Sigmoid colon (tissue), 7 donors: ENCODE measurements around the gene HNRNPUL1. TPM values are rescaled to one million over a fixed set of nuclear protein-coding genes. Genes with fewer than 3 reads are reported as not detected.

ENCODE experiments used
- DNase-seq: peaks from one replicate; pipeline ENCODE4 v3.0.0-alpha.2; 2019
- H3K27ac ChIP-seq, 4 donors: fragments of 200-600 bp; sonication (generic); one replicate each; pipeline ENCODE4 v1.5.1; 2016 to 2019; ENCODE audit warnings: mild to moderate bottlenecking in 1 of 4
- H3K27me3 ChIP-seq, 3 donors: fragments of 200-600 bp; sonication (generic); one replicate each; pipeline ENCODE4 v1.5.1; 2019; ENCODE audit warnings: mild to moderate bottlenecking in 1 of 3
- H3K36me3 ChIP-seq, 4 donors: fragments of 200-600 bp; sonication (generic); one replicate each; pipeline ENCODE4 v1.5.1; 2016 to 2019
- H3K4me1 ChIP-seq, 4 donors: fragments of 200-600 bp; sonication (generic); one replicate each; pipeline ENCODE4 v1.5.1; 2017 to 2019
- H3K4me3 ChIP-seq, 4 donors: fragments of 200-600 bp; sonication (generic); one replicate each; pipeline ENCODE4 v1.5.1; 2017 to 2019; ENCODE audit warnings: mild to moderate bottlenecking in 2 of 4, moderate library complexity in 1 of 4
- H3K9me3 ChIP-seq, 4 donors: fragments of 200-600 bp in 3 of 4; sonication (generic) in 3 of 4; one replicate each; pipeline versions ENCODE4 v1.5.1 to v1.6.1; 2013 to 2019
- CTCF ChIP-seq, 4 experiments: fragments of 450-650 bp in 3 of 4; fragments of 200-600 bp in 1 of 4; IDR thresholded peaks; one replicate each; pipeline ENCODE4 v1.5.1; 2016 to 2019; ENCODE audit warnings: antibody characterized with exemption in 4 of 4, mild to moderate bottlenecking in 3 of 4, moderate library complexity in 2 of 4
- EP300 ChIP-seq, 4 donors: sonication (generic); formaldehyde crosslinking; IDR thresholded peaks; one replicate each; pipeline ENCODE4 v1.6.1; 2017; ENCODE audit warnings: antibody characterized with exemption in 4 of 4
- POLR2A ChIP-seq, 2 donors: fragments of 450-650 bp; IDR thresholded peaks; one replicate each; pipeline ENCODE4 v1.6.1; 2016; ENCODE audit warnings: antibody characterized with exemption in 2 of 2, mild to moderate bottlenecking in 2 of 2, moderate library complexity in 2 of 2
- POLR2AphosphoS5 ChIP-seq, 4 donors: sonication (generic); formaldehyde crosslinking; IDR thresholded peaks; one replicate each; pipeline ENCODE4 v1.6.1; 2017; ENCODE audit warnings: antibody characterized with exemption in 4 of 4
- WGBS, 2 donors: extraction: QIAGEN DNeasy Blood & Tissue Kit; methylation state at CpG; one replicate each; pipeline ENCODE4 v1.1.7; 2013; 5-methylcytosine and 5-hydroxymethylcytosine counted together
- intact Hi-C: fragments of 100-400 bp; cut with DNase I; formaldehyde crosslinking; loops from one replicate; pipeline ENCODE4 v1.15.1; 2023
- polyA plus RNA-seq, 3 donors: library from polyadenylated mRNA; stranded (reverse); fragments of 200-250 nt; gene quantifications; one replicate each; pipeline ENCODE4 v1.2.3, GENCODE V29; 2013
- total RNA-seq, 4 donors: library from RNA; depleted of rRNA; stranded (reverse); fragments of >200 nt; gene quantifications; one replicate each; pipeline ENCODE4 v1.1.0, GENCODE V29; 2016
- donor health status: healthy with polysubstance abuse.
- donor health status: Bipolar disorder and iron deficiency.
- donor health status: healthy.

Gene HNRNPUL1
- total and polyA plus RNA-seq, 7 donors: 61.9 to 153 (median 129) TPM

- Histone ChIP-seq H3K27me3 (no peaks in the 10 kb centered on the region), H3K4me1 (peaks cover 0 to 44% (median 40%) of the 10 kb centered on the region in 4 donors), H3K27ac (peak overlapping the region; percentile 66 to 79 (median 78)), H3K9me3 (no peaks in the 10 kb centered on the region), H3K36me3 (peaks cover 37 to 77% (median 61%) of the 10 kb centered on the region in 4 donors), H3K4me3 (no peak overlapping the region)
- TF ChIP-seq POLR2AphosphoS5 (IDR thresholded peaks at IDR 0.05) (peak in 1 of 4 donors; percentile 4), POLR2A (IDR thresholded peaks at IDR 0.05) (no peak)
- 65 to 69% methylated on average over 7 of the region's 7 CpGs for WGBS, 2 donors
- intact Hi-C loops: no loop called here
- DNase-seq: peak; percentile 63
Observed at GRCh38 chr19:41297628-41298347, 33.6 kb downstream of the HNRNPUL1 start.

GRCh38 chr19:41298348-41298964, 34.3 kb downstream of the HNRNPUL1 start:
- no peaks in the 10 kb centered on the region for H3K27me3 ChIP-seq
- peaks cover 36 to 77% (median 59%) of the 10 kb centered on the region in 4 donors for H3K36me3 ChIP-seq
- no peaks in the 10 kb centered on the region for H3K9me3 ChIP-seq
- H3K4me1 ChIP-seq: peaks cover 0 to 44% (median 40%) of the 10 kb centered on the region in 4 donors
- 39 to 44% methylated on average over 4 of the region's 4 CpGs for WGBS, 2 donors
- H3K27ac ChIP-seq: peak overlapping the region; percentile 66 to 79 (median 78)
- TF ChIP-seq POLR2AphosphoS5 (IDR thresholded peaks at IDR 0.05) (peak in 3 of 4 donors; percentile 25 to 69 (median 49)), EP300 (IDR thresholded peaks at IDR 0.05) (no peak)
- intact Hi-C loops: no loop called here
- H3K4me3 ChIP-seq: no peak overlapping the region
- DNase-seq: peak; percentile 87

- Histone ChIP-seq H3K9me3 (no peaks in the 10 kb centered on the region), H3K4me3 (no peak overlapping the region), H3K36me3 (peaks cover 36 to 77% (median 59%) of the 10 kb centered on the region in 4 donors), H3K4me1 (peaks cover 0 to 44% (median 40%) of the 10 kb centered on the region in 4 donors), H3K27me3 (no peaks in the 10 kb centered on the region), H3K27ac (peak overlapping the region; percentile 66 to 79 (median 78))
- WGBS, 2 donors: 65 to 74% methylated on average over 10 of the region's 10 CpGs
- DNase-seq: peak; percentile 83
- intact Hi-C loops: no loop called here
- TF ChIP-seq POLR2AphosphoS5 (IDR thresholded peaks at IDR 0.05) (peak in 2 of 4 donors; percentile 26 to 56), POLR2A (IDR thresholded peaks at IDR 0.05) (no peak), EP300 (IDR thresholded peaks at IDR 0.05) (peak in 1 of 4 donors; percentile 41)
Observed at GRCh38 chr19:41299046-41299754, 35.0 kb downstream of the HNRNPUL1 start.

GRCh38 chr19:41299755-41300089, 35.5 kb downstream of the HNRNPUL1 start:
- peaks cover 0 to 44% (median 42%) of the 10 kb centered on the region in 4 donors for H3K4me1 ChIP-seq
- DNase-seq: peak; percentile 87
- peak overlapping the region; percentile 66 to 79 (median 78) for H3K27ac ChIP-seq
- H3K36me3 ChIP-seq: peaks cover 34 to 77% (median 59%) of the 10 kb centered on the region in 4 donors
- no peak for TF ChIP-seq CTCF (IDR thresholded peaks at IDR 0.05)
- TF ChIP-seq POLR2AphosphoS5 (IDR thresholded peaks at IDR 0.05): peak in 2 of 4 donors; percentile 31 to 33
- H3K4me3 ChIP-seq: no peak overlapping the region
- no peaks in the 10 kb centered on the region for H3K27me3 ChIP-seq
- intact Hi-C loops: no loop called here
- no peaks in the 10 kb centered on the region for H3K9me3 ChIP-seq
- 37 to 43% methylated on average over 4 of the region's 4 CpGs for WGBS, 2 donors

- 78 to 92% methylated on average over 6 of the region's 6 CpGs for WGBS, 2 donors
- DNase-seq: peak; percentile 27
- peaks cover 0 to 49% (median 43%) of the 10 kb centered on the region in 4 donors for H3K4me1 ChIP-seq
- no peaks in the 10 kb centered on the region for H3K9me3 ChIP-seq
- peak overlapping the region; percentile 66 to 79 (median 78) for H3K27ac ChIP-seq
- no peak overlapping the region for H3K4me3 ChIP-seq
- intact Hi-C loops: no loop called here
- peaks cover 34 to 77% (median 59%) of the 10 kb centered on the region in 4 donors for H3K36me3 ChIP-seq
- TF ChIP-seq POLR2A (IDR thresholded peaks at IDR 0.05) (no peak), POLR2AphosphoS5 (IDR thresholded peaks at IDR 0.05) (no peak), EP300 (IDR thresholded peaks at IDR 0.05) (no peak), CTCF (IDR thresholded peaks at IDR 0.05) (no peak)
- no peaks in the 10 kb centered on the region for H3K27me3 ChIP-seq
Observed at GRCh38 chr19:41300555-41300954, 36.4 kb downstream of the HNRNPUL1 start.
